HG03196 (cell line): ENCODE measurements around the gene BRAT1.
"Not testable (repeated sequence)": the region's sequence is repeated elsewhere in the genome, so short reads cannot be mapped to it uniquely, and the experiment has no call there.

Experiments used
- ATAC-seq: cut with Tn5 transposase; IDR thresholded peaks from one replicate; pipeline ENCODE4 v1.9.1; 2021; ENCODE audit not compliant: unreplicated experiment

The BRAT1 gene

DNA sequence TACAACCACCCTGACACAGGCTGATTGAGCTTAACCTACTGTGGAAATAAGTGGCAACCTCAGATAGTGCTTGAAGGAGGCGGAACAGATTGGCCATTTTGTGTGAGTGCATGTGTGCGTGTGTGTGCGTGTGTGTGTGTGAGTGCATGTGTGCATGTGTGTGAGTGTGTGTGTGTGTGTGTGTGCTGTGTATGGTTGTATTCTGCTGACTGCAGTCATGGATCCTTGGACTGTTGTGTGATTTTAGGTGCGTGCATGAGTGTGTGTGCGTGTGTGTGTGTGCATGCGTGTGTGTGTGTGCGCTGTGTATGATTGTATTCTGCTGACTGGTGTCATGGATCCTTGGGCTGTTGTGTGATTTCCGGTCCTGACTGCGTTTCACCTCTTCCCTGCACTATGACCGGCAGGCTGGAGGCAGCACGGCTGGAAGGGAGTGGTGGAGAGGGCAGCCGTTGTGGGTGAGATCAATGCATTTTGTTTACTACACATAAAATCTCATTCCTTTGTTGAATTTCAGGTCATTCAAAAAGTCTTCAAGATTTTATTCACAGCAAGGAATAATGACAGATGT, 9.7 kb upstream of the BRAT1 start:
- ATAC-seq, result no peak

DNA sequence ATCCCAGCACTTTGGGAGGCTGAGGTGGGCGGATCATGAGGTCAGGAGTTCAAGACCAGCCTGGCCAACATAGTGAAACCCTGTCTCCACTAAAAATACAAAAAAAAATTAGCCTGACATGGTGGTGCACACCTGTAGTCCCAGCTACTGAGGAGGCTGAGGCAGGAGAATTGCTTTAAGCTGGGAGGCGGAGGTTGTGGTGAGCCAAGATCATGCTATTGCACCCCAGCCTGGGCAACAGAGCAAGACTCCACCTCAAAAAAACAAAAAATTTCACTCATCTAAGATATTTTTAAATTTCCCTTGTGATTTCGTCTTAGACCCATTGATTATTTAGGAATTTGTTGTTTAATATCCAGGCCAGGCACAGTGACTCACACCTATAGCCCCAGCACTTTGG, 8.6 kb upstream of the BRAT1 start:
- ATAC-seq, result not testable (repeated sequence)

DNA sequence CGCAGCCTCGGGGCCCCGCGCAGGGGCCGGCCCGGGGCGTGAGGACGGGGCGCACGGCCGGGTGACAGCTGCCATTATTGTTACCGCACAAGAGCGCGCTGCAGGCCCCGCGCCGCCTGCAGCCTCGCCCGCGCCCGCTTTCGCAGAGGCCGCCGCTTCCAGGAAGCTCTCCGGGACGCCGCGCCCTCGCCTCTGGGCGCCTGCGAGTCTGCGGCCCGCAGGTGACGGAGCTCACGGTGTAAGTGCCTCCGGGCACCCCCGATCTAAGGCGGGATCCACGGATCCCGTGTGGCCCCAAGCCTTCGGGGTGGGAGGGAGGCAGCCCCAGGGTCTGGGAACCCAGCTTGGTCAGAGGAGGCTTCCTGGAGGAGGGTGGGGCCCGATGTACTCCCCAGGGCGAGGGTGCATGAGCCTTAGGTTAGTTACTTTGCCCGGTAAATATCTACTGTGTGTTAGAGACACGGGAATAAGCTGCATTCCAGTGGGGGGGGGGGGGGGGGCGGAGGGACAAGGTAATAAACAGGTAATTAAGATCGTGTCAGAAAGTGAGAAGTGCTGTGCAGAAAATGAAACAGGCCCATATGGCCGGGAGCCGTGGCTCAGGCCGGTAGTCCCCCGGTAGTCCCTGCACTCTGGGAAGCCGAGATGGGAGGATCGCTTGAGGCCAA, 4.1 kb upstream of the BRAT1 start:
- no peak for ATAC-seq

DNA sequence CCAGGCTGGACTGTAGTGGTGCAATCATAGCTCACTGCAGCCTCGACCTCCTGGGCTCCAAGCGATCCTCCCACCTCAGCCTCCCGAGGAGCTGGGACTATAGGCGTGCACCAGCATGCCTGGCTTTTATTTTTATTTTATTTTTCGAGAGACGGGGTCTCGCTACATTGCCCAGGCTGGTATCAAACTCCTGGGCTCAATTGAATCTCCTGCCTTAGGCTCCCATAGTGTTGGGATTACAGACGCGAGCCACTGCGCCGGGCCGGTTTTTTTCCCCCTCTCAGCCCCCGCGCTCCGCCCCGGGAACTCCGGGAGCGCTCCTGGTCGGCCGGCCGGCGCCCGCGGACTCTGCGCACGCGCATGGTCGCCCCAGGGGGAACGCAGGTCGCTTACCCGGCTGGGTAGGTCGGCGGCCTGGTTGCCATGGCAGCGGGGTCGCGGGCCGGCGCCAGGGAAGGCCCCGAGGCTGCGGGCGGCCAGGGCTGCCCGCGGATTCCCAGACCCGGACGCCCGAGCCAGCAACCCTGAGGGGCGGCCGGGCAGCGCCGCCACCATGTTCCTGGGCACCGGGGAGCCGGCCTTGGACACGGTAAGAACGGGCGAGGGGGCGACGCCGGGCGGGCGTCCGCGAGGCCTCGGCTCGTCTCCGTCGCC, 3.4 kb upstream of the BRAT1 start, which contains the start of gene IQCE:
IQCE (plus strand) TSS at position 351 of the 654 bp plus-strand sequence; CDS start at position 554, 203 bp downstream.
- peak; percentile 52 for ATAC-seq

DNA sequence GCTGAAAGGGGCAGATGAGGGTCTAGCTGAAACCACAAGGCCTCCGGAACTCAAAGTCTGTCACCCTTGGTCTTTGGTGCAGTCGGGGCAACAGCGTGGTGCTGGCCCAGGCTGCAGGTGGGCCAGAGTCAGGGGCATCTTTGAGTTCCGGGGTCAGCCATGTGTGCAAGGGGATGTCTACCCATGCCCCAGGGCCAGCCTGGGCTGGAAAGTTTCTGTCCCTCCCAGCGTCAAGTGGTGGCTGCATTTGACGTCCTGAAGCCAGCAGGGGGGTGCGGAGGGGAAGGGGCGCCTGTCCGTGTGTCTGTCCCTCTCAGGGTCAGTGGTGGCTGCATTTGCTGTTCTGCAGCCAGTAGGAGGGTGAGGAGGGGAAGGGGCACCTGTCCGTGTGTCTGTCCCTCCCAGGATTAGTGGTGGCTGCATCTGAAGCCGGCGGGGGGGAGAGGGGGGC, 638 bp downstream of the BRAT1 start:
- no peak for ATAC-seq

DNA sequence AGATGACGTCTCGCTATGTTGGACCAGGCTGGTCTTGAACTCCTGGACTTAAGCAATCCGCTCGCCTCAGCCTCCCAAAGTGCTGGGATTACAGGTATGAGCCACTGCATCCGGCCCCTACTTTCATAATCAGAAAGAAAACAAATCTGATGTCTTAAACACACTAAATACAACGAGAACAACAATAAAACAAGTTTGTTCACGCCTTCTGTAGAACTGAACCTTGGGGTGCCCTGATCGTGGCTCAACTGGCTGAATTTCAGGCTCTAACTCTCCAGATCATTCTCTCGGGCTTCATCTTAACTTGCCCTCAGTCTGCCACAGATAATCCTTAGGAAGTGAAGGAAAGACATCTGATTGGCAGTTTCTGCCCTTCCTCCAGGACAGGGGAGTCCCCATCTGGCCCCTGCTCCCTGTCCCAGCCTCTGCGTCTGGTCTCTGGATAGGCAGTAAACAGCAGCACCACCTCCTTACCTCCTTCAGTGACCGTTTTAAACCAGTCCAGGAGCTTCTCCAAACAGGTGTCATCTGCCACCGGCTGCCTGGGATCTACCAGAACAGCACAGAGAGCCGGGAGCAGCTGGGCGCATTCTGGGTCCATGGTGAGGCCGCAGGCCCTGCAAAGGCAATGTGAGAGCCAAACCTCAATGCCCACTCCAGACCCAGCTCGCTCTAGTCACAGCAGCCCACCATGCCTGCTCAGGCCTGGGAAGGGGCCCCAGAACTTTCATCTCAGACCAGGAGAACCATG, 1.3 kb downstream of the BRAT1 start:
- ATAC-seq, result no peak

DNA sequence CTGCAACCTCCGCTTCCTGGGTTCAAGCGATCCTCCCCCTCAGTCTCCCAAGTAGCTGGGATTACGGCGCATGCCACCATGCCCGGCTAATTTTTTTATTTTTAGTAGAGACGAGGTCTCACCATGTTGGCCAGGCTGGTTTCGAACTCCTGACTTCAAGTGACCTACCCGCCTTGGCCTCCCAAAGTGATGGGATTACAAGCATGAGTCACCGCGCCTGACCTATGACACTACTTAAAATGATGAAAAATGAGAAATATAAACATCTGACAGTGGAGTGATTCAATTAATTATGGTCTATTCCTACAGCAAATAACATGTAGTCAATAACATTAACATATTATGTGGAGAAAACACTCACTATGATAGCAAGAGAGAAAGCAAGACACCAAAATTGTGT, 2.2 kb downstream of the BRAT1 start:
- no peak for ATAC-seq

DNA sequence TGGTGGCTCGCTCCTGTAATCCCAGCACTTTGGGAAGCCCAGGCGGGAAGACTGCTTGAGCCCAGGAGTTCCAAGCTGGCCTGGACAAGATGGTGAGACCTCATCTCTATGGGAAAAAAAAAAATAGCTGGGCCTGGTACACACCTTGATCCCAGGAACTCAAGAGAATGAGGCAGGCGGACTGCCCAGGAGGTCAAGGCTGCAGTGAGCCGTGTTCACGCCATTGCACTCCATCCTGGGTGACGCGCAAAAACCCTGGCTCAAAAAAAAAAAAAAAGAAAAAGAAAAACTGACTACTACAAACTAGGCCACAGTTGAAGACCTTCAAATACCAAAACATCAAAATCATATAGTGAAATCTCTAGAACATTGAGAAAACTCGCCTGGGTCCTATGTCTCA, 3.9 kb downstream of the BRAT1 start:
- no peak for ATAC-seq

DNA sequence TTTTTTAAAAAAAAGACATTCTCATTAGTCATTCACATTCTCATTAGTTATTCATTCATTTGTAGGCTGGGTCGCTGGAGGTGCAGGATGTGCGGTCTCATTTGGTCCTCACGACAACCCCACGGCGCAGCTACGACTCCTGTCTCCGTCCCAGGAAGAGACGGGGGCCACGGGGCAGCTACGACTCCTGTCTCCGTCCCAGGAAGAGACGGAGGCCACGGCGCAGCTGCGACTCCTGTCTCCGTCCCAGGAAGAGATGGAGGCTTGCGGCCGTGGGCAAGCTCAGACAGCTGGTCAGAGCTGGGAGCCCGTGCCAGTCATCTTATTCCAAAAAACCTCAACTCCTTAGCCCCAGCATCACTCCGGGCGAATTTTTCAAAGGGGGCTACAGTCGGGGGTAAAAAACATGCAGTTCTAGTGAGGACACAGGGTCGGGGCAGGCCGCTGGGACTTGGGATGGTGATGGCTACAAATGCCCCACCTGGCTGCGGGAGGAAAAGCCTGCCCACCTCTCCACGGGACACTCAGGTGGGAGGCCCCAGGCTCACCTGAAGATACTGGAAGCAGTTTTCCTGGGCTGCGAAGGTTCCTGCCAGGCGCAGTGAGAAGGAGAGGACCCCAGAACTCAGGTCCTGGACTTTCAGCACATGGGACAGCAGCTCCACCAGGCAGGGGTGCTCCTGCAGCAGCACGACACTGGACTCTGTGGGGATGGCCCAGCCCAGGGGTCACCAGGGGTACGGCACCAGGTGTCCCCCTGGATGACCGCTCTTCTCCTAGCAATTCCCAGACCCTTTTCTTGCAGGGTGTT, 8.3 kb downstream of the BRAT1 start:
- ATAC-seq, result no peak

DNA sequence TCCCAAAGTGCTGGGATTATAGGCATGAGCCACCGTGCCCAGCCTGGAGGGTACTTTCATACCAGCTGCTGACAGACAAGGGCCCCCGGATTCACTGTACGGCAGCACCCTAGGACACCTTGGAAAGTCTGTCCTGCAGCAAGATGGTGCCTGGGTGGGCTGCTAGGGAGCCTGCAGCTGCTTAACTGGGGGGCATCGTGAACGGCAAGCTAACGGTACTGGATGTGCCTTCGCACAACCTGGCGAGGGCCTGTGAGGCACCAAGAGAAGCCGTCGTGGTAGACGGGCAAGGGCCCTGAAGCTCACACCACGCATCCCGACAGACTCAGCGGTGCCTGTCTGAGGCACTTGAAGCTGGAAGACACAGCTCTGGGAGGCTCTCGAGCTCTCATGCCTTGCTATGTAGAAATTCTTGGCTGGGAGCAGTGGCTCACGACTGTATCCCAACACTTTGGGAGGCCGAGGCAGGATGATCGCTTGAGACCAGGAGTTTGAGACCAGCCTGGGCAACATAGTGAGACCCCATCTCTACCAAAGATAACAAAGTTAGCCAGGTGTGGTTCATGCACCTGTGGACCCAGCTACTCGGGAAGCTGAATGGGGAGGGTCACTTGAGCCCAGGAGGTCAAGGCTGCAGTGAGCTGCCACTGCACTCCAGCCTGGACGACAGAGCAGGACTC, 9.4 kb downstream of the BRAT1 start:
- ATAC-seq, result no peak

DNA sequence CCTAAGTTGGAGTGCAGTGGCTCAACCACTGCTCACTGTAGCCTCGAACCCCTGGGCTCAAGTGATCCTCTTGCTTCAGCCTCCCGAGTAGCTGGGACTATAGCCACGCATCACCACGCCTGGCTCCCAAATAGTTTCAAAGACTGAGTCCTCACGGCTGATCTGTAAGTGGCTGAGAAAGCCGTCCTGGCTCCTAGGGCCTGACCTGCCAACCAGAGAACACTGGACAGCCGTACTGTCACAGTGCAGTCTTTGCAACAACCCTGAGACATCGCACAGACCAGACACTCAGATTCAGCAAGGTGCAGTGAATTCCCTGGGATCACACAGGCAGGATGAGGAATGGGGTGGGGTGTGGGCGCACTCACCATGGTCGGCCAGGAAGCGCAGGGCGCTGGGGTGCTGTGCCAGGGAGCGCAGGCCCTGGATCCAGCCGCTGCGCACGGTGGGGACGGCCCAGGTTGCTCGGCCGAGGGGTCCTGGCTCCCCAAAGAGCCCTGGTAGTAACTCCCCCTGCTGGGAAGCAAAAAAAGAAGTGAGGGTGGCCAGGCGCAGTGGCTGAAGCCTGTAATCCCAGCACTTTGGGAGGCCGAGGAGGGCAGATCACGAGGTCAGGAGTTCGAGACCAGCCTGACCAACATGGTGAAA, 10.7 kb downstream of the BRAT1 start:
- no peak for ATAC-seq

DNA sequence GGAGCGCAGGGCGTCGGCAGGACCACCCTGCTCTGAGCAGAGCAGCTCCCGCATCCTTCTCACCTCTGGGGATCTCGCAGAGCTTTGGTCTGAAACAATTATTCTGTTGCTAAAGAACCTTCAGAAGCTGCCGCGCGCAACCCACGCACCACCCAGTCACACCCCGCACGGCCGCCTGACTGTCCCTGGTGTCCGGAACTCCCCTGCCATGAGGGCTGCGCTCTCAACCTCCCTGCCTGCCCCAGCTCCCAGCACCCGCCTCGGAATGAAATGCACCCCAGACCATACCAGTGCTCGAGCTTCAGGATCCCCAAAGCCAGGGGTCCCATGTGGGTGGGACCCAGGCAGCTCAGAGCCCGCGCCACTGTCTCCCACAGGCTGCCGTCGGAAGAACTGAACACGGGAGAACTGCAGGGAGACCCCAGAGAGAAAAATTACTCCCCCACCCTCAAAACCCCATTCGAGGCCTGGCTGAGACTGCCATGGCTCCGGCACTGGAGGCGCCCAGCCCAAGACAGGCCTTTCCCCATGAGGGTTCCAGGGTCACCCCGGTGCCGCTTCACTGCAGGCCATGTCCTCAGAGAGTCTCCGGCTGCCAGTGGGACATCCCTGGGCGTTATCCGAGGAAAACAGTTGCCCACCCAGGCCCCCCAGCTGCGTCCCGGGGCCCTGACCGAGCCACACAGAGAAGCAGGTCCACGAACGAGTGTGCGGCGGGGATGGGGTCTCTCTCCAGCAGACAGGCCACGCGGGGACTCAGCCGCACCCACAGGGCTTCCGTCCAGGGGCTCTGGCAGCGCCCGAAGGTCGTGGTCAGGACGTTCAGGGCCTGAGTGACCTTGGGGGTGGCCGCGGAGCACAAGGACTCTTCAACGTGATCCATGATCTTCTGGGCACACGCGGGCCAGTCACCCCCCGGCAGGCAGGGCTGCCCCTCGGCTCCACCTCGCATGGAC, 12.1 kb downstream of the BRAT1 start:
- no peak for ATAC-seq

DNA sequence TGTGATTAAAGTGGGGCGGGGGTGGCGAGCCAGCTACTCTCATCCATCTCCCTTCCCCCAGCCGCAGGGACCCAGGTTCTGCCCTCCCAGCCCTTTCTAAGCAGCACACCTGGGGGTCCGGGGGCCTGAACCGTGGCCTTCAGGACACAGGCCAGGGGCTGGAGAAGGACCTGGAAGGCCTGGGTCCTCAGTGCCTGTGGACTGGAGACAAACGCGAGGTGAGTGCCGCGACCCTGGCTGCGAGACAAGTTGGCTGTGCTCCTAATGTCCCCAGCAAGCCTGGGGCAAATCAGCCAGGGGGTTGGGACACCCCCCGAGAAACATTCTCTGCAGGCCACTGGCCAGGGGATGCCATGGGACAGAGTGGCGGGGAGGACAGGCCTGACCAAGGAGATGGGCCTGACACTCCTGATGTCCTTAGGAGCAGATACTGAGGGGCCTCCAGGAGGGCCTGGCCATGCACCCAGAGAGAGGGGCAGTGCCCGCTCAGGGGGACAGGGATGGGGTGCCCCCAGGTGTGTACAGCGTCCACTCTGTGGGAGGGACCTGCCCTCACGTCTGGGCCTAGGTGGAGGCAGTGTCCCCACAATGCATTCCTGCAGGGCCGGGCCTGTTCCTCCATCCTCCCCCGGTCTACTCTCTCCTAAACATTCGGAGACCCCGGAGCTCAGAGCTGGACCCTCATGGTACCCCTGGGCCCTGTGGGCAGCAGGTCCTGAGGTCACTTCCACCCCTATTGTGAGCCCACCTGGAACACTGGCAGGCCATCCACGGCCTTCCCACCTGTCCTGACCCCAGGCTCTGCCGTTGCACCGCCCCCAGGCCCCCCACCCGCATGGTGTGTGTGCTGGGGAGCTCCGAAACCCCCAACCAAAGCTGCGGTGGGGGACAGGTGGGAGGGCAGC, 13.1 kb downstream of the BRAT1 start:
- ATAC-seq, result no peak

DNA sequence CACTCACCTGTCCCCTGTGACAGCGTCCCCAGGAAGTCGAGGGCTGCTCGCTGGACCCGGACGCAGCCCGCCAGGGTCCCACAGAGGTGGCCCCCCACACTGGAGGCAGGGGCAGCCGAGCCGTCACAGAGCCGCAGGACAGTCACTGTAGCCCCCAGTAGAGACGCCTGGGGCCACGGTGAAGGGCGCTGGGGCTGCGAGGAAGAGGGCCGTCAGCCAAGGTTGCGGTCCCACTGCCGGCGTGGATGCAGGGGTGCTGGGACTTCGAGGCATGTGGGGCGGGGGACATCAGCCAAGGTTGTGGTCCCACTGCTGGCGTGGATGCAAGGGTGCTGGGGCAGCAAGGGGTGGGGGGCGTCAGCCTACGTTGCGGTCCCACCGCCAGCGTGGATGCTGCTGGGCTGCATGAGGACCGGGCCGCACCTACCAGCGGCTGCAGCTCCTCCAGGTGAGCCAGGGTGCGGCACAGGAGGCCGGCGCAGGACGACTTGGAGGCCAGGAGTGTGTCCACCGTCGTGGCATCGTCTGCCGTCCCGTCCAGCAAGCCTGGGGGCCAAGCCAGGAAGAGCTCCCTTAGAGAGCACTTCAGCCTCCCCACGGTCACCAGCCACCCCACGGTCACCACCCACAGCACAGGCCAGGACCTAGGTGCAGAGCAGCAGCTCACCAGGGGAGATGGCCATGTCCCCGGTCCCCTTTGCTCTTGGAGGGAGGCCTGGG, 13.9 kb downstream of the BRAT1 start:
- ATAC-seq, result no peak

DNA sequence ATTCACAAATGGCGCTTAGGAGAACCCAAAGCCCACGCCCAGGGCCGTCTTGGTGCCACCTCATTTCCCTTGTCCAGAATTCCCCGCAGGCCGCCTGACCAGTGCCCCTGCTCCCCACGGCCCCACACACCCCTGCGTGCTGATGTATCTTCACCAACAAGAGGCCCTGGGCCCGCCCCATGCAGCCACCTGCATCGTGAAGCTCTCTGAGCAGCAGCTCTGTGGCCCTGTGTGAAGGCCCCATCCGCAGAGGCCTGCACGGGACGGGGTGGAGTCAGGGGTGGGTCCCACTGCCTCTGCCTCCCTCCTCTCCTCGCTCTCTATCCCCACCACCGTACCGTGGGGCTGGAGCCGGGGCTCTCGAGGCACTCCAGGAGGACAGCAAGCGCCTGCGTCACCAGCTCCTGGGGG, 14.7 kb downstream of the BRAT1 start:
- ATAC-seq, result no peak

DNA sequence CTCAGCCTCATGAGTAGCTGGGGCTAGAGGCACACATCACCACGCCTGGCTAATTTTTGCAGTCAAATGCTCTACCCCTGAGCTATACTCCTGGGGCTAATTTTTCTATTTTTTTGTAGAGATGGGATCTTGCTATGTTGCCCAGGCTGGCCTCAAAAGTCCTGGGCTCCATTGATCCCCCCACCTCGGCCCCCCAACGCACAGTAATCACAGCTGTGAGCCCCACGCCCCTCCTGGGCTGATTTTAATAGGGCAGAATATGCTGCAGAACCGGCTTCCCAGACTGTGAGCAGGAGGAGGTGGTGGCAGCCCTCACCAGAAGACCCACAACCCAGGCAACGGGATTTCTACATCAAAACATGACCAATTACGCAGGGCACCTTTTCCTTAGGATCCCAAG, 15.2 kb downstream of the BRAT1 start:
- ATAC-seq, result no peak
